ENCODE measurements around the gene MT3. TPM values are rescaled to one million over a fixed set of nuclear protein-coding genes. Genes with fewer than 3 reads are reported as not detected.
"Not testable (repeated sequence)": the region's sequence is repeated elsewhere in the genome, so short reads cannot be mapped to it uniquely, and the experiment has no call there.

MT3 gene
- polyA plus RNA-seq, 1 of the 3 experiments (the other 2 are of a cell fraction), result 0.43 TPM

- Histone ChIP-seq H3K27ac (ENCODE audit: low read depth in 2 of 2, low read length in 1 of 2) (no peak overlapping the region), H3K4me1 (ENCODE audit: control insufficient read depth in 1 of 2, insufficient read depth in 2 of 2, low read depth in 1 of 2, low read length in 1 of 2) (no peaks in the 10 kb centered on the region), H3K27me3 (ENCODE audit: insufficient read depth) (no peaks in the 10 kb centered on the region), H3F3A (replicated peaks; ENCODE audit: insufficient read depth) (no peaks in the 10 kb centered on the region), H3K9me3 (no peaks in the 10 kb centered on the region), H2AFZ (ENCODE audit: low read depth) (no peak overlapping the region), H3K4me3 (ENCODE audit: low read depth in 2 of 2, low read length in 1 of 2) (no peak overlapping the region), H3K9me2 (no peaks in the 10 kb centered on the region), H3K9ac (no peak overlapping the region), H3K79me2 (ENCODE audit: insufficient read depth) (no peaks in the 10 kb centered on the region), H3K4me2 (no peak overlapping the region), H3K36me3 (replicated peaks in 1 of 2; ENCODE audit: control insufficient read depth in 1 of 2, insufficient read depth in 2 of 2, low read length in 1 of 2) (no peaks in the 10 kb centered on the region), H4K20me1 (ENCODE audit: insufficient read depth) (no peaks in the 10 kb centered on the region)
- POLR2A ChIA-PET, result interaction anchor here (0.7 kb wide), 1 partner anchor 101 kb away, joined by 3 read pairs; the partner anchor contains the start of gene MT1X
- TF ChIP-seq JUND (IDR thresholded peaks at IDR 0.05) (no peak), FOXM1 (IDR thresholded peaks at IDR 0.05; ENCODE audit: low read depth) (no peak), EZH2phosphoT487 (IDR thresholded peaks at IDR 0.05; ENCODE audit: borderline replicate concordance, low read depth) (no peak), NFIC (IDR thresholded peaks at IDR 0.05; ENCODE audit: borderline replicate concordance) (no peak), SMC3 (IDR thresholded peaks at IDR 0.05; ENCODE audit: low read depth, low read length) (no peak), POLR2AphosphoS5 (IDR thresholded peaks at IDR 0.05; ENCODE audit: low read depth, low read length) (no peak), RAD21 (IDR thresholded peaks at IDR 0.05; ENCODE audit: low read length) (no peak), FOSL2 (IDR thresholded peaks at IDR 0.05; ENCODE audit: borderline replicate concordance, low read depth) (no peak), EP300 (IDR thresholded peaks at IDR 0.05; ENCODE audit: borderline replicate concordance in 1 of 2, low read depth in 1 of 2, low read length in 1 of 2) (no peak), REST (IDR thresholded peaks at IDR 0.05; ENCODE audit: low read depth, low read length) (no peak)
- 83% methylated on average over 6 of the region's 6 CpGs for WGBS (ENCODE audit: low lambda C conversion rate)
- no peak for DNase-seq
- CTCF ChIA-PET, result interaction anchor here (1.0 to 2.1 kb wide), 3 partner anchors 20 to 123 kb away, joined by 3 to 6 read pairs (median 3); no protein-coding TSS in a partner anchor
Observed at GRCh38 chr16:56580391-56581048, 8.8 kb upstream of the MT3 start.

- CTCF ChIA-PET, result interaction anchor here (1.2 to 1.8 kb wide), 2 partner anchors 21 to 119 kb away, joined by 5 to 8 read pairs; no protein-coding TSS in a partner anchor
- DNase-seq; H3K4me1 ChIP-seq (ENCODE audit: control insufficient read depth in 1 of 2, insufficient read depth in 2 of 2, low read depth in 1 of 2, low read length in 1 of 2); H3F3A ChIP-seq (replicated peaks; ENCODE audit: insufficient read depth); H2AFZ ChIP-seq (ENCODE audit: low read depth); POLR2A ChIA-PET; H3K9me3 ChIP-seq; H3K9ac ChIP-seq; H3K9me2 ChIP-seq; H3K27me3 ChIP-seq (ENCODE audit: insufficient read depth); H3K4me3 ChIP-seq (ENCODE audit: low read depth in 2 of 2, low read length in 1 of 2); H3K27ac ChIP-seq (ENCODE audit: low read depth in 2 of 2, low read length in 1 of 2); H4K20me1 ChIP-seq (ENCODE audit: insufficient read depth); H3K36me3 ChIP-seq (replicated peaks in 1 of 2; ENCODE audit: control insufficient read depth in 1 of 2, insufficient read depth in 2 of 2, low read length in 1 of 2); H3K79me2 ChIP-seq (ENCODE audit: insufficient read depth); H3K4me2 ChIP-seq: not testable (repeated sequence)
- WGBS (ENCODE audit: low lambda C conversion rate), result 100% methylated on average over 2 of the region's 2 CpGs
Observed at GRCh38 chr16:56582911-56583310, 6.4 kb upstream of the MT3 start.

All from SK-N-SH (cell line).